SK-N-SH (cell line): ENCODE data around the gene XIRP1. TPM values are rescaled to one million over a fixed set of nuclear protein-coding genes. Genes with fewer than 3 reads are reported as not detected.

ENCODE experiments used
- CTCF ChIA-PET: fragments of 300-600, 350-600 bp; formaldehyde crosslinking; extraction: SDS; loops from one replicate; lab custom pipeline; 2021; lab: Yijun Ruan, JAX
- POLR2A ChIA-PET: fragments of 350-600 bp; sonication (Branson Sonifier 250); formaldehyde crosslinking; extraction: SDS; loops from one replicate; lab custom pipeline; 2020; ENCODE audit warnings: antibody characterized with exemption, inconsistent platforms; lab: Yijun Ruan, JAX
- DNase-seq: peaks from one replicate; pipeline ENCODE4 v3.0.0; 2012
- H2AFZ ChIP-seq: fragments of 200-600 bp; sonication (generic); 2 replicates; pipeline ENCODE4 v1.8.1; 2016; ENCODE audit warnings: antibody characterized with exemption, mild to moderate bottlenecking, low read depth
- H3F3A ChIP-seq: fragments of 200-600 bp; sonication (generic); replicated peaks from 2 replicates; pipeline ENCODE3; 2016; ENCODE audit warnings: antibody characterized with exemption, mild to moderate bottlenecking; ENCODE audit not compliant: insufficient read depth
- H3K27ac ChIP-seq, 2 experiments: fragments of 200-500 bp in 1 of 2; fragments of 200-600 bp in 1 of 2; sonication (Bioruptor generic) in 1 of 2; sonication (generic), shearing (Covaris generic) in 1 of 2; 2 replicates each; pipeline versions ENCODE4 v1.5.1 to v1.6.1; 2014 to 2016; ENCODE audit warnings: low read depth in 2 of 2, inconsistent platforms in 1 of 2, low read length in 1 of 2, mild to moderate bottlenecking in 1 of 2, mixed read lengths in 1 of 2
- H3K27me3 ChIP-seq: fragments of 200-600 bp; sonication (generic), shearing (Covaris generic); 2 replicates; pipeline ENCODE4 v1.6.1; 2016; ENCODE audit warnings: mixed run types; ENCODE audit not compliant: insufficient read depth
- H3K36me3 ChIP-seq, 2 experiments: fragments of 200-500 bp in 1 of 2; fragments of 200-600 bp in 1 of 2; sonication (Bioruptor generic) in 1 of 2; sonication (generic) in 1 of 2; replicated peaks in 1 of 2; 2 replicates each; pipeline versions ENCODE3 to v1.5.1; 2014 to 2016; ENCODE audit warnings: low read length in 1 of 2, mild to moderate bottlenecking in 1 of 2; ENCODE audit not compliant: insufficient read depth in 2 of 2, control insufficient read depth in 1 of 2
- H3K4me1 ChIP-seq, 2 experiments: fragments of 200-500 bp in 1 of 2; fragments of 200-600 bp in 1 of 2; sonication (Bioruptor generic) in 1 of 2; sonication (generic), shearing (Covaris generic) in 1 of 2; 2 replicates each; pipeline versions ENCODE4 v1.5.1 to v1.6.1; 2014 to 2016; ENCODE audit warnings: low read depth in 1 of 2, low read length in 1 of 2, mixed run types in 1 of 2; ENCODE audit not compliant: insufficient read depth in 2 of 2, control insufficient read depth in 1 of 2
- H3K4me2 ChIP-seq: fragments of 200-600 bp; sonication (generic), shearing (Covaris generic); 2 replicates; pipeline ENCODE4 v1.6.1; 2017; ENCODE audit warnings: mixed run types
- H3K4me3 ChIP-seq, 2 experiments: fragments of 200-500 bp in 1 of 2; fragments of 200-600 bp in 1 of 2; sonication (Bioruptor generic) in 1 of 2; sonication (generic), shearing (Covaris generic) in 1 of 2; 2 replicates each; pipeline versions ENCODE4 v1.5.1 to v1.8.1; 2014 to 2016; ENCODE audit warnings: low read depth in 2 of 2, inconsistent platforms in 1 of 2, low read length in 1 of 2, mild to moderate bottlenecking in 1 of 2, mixed read lengths in 1 of 2, moderate library complexity in 1 of 2
- H3K79me2 ChIP-seq: fragments of 200-600 bp; sonication (generic); 2 replicates; pipeline ENCODE4 v1.8.1; 2017; ENCODE audit warnings: mild to moderate bottlenecking; ENCODE audit not compliant: insufficient read depth
- H3K9ac ChIP-seq: fragments of 200-600 bp; sonication (generic); 2 replicates; pipeline ENCODE4 v1.6.1; 2017; ENCODE audit warnings: mixed run types
- H3K9me2 ChIP-seq: fragments of 200-600 bp; sonication (generic); 2 replicates; pipeline ENCODE4 v1.6.1; 2017; ENCODE audit warnings: mixed run types
- H3K9me3 ChIP-seq: fragments of 200-600 bp; sonication (generic); 2 replicates; pipeline ENCODE4 v1.6.1; 2017; ENCODE audit warnings: mixed run types, mild to moderate bottlenecking, moderate library complexity
- H4K20me1 ChIP-seq: fragments of 200-600 bp; sonication (generic); 2 replicates; pipeline ENCODE4 v1.6.1; 2017; ENCODE audit warnings: mild to moderate bottlenecking, mixed run types; ENCODE audit not compliant: insufficient read depth
- EP300 ChIP-seq, 2 experiments: IDR thresholded peaks; 2 replicates each; pipeline versions ENCODE4 v1.4.0 to v1.6.1; 2012; ENCODE audit warnings: borderline replicate concordance in 1 of 2, low read depth in 1 of 2, low read length in 1 of 2
- EZH2phosphoT487 ChIP-seq: fragments of 200-600 bp; sonication (generic); IDR thresholded peaks from 2 replicates; pipeline ENCODE4 v1.6.1; 2017; ENCODE audit warnings: low read depth, mixed run types, mild to moderate bottlenecking, antibody characterized with exemption, moderate library complexity, borderline replicate concordance
- FOXJ3 ChIP-seq: sonication (generic); formaldehyde crosslinking; IDR thresholded peaks from 2 replicates; pipeline ENCODE4 v1.5.1; 2020; ENCODE audit warnings: mild to moderate bottlenecking, missing genetic modification reagents
- GATA2 ChIP-seq: sonication (generic); formaldehyde crosslinking; IDR thresholded peaks from 2 replicates; pipeline ENCODE4 v1.5.0; 2020; ENCODE audit warnings: mild to moderate bottlenecking, missing genetic modification reagents
- MAX ChIP-seq: IDR thresholded peaks from 2 replicates; pipeline ENCODE4 v1.4.0; 2012; ENCODE audit warnings: low read depth
- MEF2A ChIP-seq: IDR thresholded peaks from 2 replicates; pipeline ENCODE4 v1.4.0; 2012; ENCODE audit warnings: low read depth, borderline replicate concordance
- MXI1 ChIP-seq: IDR thresholded peaks from 2 replicates; pipeline ENCODE4 v1.6.1; 2012; ENCODE audit warnings: mild to moderate bottlenecking, low read depth, low read length, improper control_type of control experiment
- NFIC ChIP-seq: IDR thresholded peaks from 2 replicates; pipeline ENCODE4 v1.4.0; 2012; ENCODE audit warnings: borderline replicate concordance
- NRF1 ChIP-seq: IDR thresholded peaks from 2 replicates; pipeline ENCODE4 v1.6.1; 2012; ENCODE audit warnings: low read depth, mild to moderate bottlenecking, low read length
- POLR2AphosphoS5 ChIP-seq: IDR thresholded peaks from 2 replicates; pipeline ENCODE4 v1.6.1; 2012; ENCODE audit warnings: low read depth, low read length
- RCOR1 ChIP-seq: fragments of 150-350 bp; IDR thresholded peaks from 2 replicates; pipeline ENCODE4 v1.6.1; 2017; ENCODE audit warnings: antibody characterized with exemption, low read length
- REST ChIP-seq: IDR thresholded peaks from 2 replicates; pipeline ENCODE4 v1.6.1; 2012; ENCODE audit warnings: mild to moderate bottlenecking, low read depth, low read length, moderate library complexity
- RFX5 ChIP-seq: IDR thresholded peaks from 2 replicates; pipeline ENCODE4 v1.6.1; 2012; ENCODE audit warnings: mild to moderate bottlenecking, improper control_type of control experiment, low read length
- RXRA ChIP-seq: IDR thresholded peaks from 2 replicates; pipeline ENCODE4 v1.4.0; 2012; ENCODE audit warnings: low read depth, mild to moderate bottlenecking, borderline replicate concordance
- SMC3 ChIP-seq: IDR thresholded peaks from 2 replicates; pipeline ENCODE4 v1.6.1; 2012; ENCODE audit warnings: low read depth, low read length, improper control_type of control experiment
- TAF1 ChIP-seq: IDR thresholded peaks from 2 replicates; pipeline ENCODE4 v1.6.1; 2012; ENCODE audit warnings: low read depth, mild to moderate bottlenecking, low read length, moderate library complexity, borderline replicate concordance
- TCF12 ChIP-seq: IDR thresholded peaks from 2 replicates; pipeline ENCODE4 v1.4.0; 2012
- USF1 ChIP-seq: IDR thresholded peaks from 2 replicates; pipeline ENCODE4 v1.4.0; 2012; ENCODE audit warnings: low read depth, borderline replicate concordance
- YY1 ChIP-seq: IDR thresholded peaks from 2 replicates; pipeline ENCODE4 v1.4.0; 2012; ENCODE audit warnings: low read depth, mild to moderate bottlenecking
- ZBTB33 ChIP-seq: IDR thresholded peaks from 2 replicates; pipeline ENCODE4 v1.4.0; 2012; ENCODE audit warnings: low read depth, borderline replicate concordance
- WGBS: methylation state at CpG from one replicate; pipeline ENCODE4 v1.1.6; 2017; ENCODE audit warnings: low lambda C conversion rate; 5-methylcytosine and 5-hydroxymethylcytosine counted together
- polyA plus RNA-seq, 3 experiments: library from polyadenylated mRNA; depleted of rRNA; stranded (reverse); fragments of >200 nt; gene quantifications; 2 replicates each; pipeline ENCODE4 v1.2.3, GENCODE V29; 2012

XIRP1 gene
- polyA plus RNA-seq, 1 of the 3 experiments (the other 2 are of a cell fraction) = not detected

GRCh38 chr3:39158148-39158715 is 34.2 kb downstream of the XIRP1 start:
- H3K9ac ChIP-seq = no peak overlapping the region
- no peak for DNase-seq
- no peak overlapping the region for H2AFZ ChIP-seq
- ChIA-PET CTCF (interaction anchor here (1.6 to 2.6 kb wide), 2 partner anchors 11 to 14 kb away, joined by 5 to 8 read pairs; no protein-coding TSS in a partner anchor), POLR2A (no interaction called here)
- TF ChIP-seq REST (no peak), MEF2A (no peak), RFX5 (no peak), MAX (no peak), USF1 (no peak), YY1 (no peak), GATA2 (CRISPR knock-in tag) (no peak), ZBTB33 (no peak), NRF1 (no peak), TCF12 (no peak), EP300 (IDR thresholded peaks at IDR 0.05; ENCODE audit: borderline replicate concordance in 1 of 2, low read depth in 1 of 2, low read length in 1 of 2) (no peak), TAF1 (no peak), EZH2phosphoT487 (no peak), RCOR1 (no peak), FOXJ3 (CRISPR knock-in tag) (no peak), MXI1 (no peak), SMC3 (no peak), RXRA (no peak), POLR2AphosphoS5 (no peak), NFIC (no peak)
- H3K79me2 ChIP-seq = peaks cover 2% of the 10 kb centered on the region; the same call in 1 of the 2 replicates
- 73% methylated on average over 5 of the region's 5 CpGs for WGBS
- H3K4me3 ChIP-seq = no peak overlapping the region
- H3K9me2 ChIP-seq = no peaks in the 10 kb centered on the region
- H4K20me1 ChIP-seq = no peaks in the 10 kb centered on the region
- H3K4me2 ChIP-seq = no peak overlapping the region
- no peaks in the 10 kb centered on the region for H3K36me3 ChIP-seq
- H3K4me1 ChIP-seq = no peaks in the 10 kb centered on the region; a peak in 1 of 4 replicates
- no peaks in the 10 kb centered on the region for H3K27me3 ChIP-seq
- no peak overlapping the region for H3K27ac ChIP-seq
- no peaks in the 10 kb centered on the region for H3K9me3 ChIP-seq
- peaks cover 4% of the 10 kb centered on the region for H3F3A ChIP-seq
